Trophoblast cell (in vitro differentiated cells and primary cell): ENCODE results near the gene ARFIP1.

Experiments
- DNase-seq, 2 donors: peaks; one replicate each; pipeline ENCODE4 v3.0.0-alpha.2; 2016
- H2AFZ ChIP-seq: 2 replicates; pipeline ENCODE4 v1.6.1; 2013; ENCODE audit warnings: low read length, moderate library complexity, mild to moderate bottlenecking; ENCODE audit not compliant: insufficient read depth, poor library complexity
- H2AK5ac ChIP-seq: 2 replicates; pipeline ENCODE4 v1.6.1; 2013; ENCODE audit warnings: mild to moderate bottlenecking, low read length
- H2BK120ac ChIP-seq: 2 replicates; pipeline ENCODE4 v1.6.1; 2013; ENCODE audit warnings: low read length, mild to moderate bottlenecking, moderate library complexity; ENCODE audit not compliant: insufficient read depth, poor library complexity
- H2BK12ac ChIP-seq: 2 replicates; pipeline ENCODE4 v1.6.1; 2013; ENCODE audit warnings: mild to moderate bottlenecking, low read length, moderate library complexity
- H2BK5ac ChIP-seq: 2 replicates; pipeline ENCODE4 v1.6.1; 2013; ENCODE audit warnings: low read length, low read depth, moderate library complexity, mild to moderate bottlenecking; ENCODE audit not compliant: poor library complexity
- H3K14ac ChIP-seq: 2 replicates; pipeline ENCODE4 v1.6.1; 2013; ENCODE audit warnings: mild to moderate bottlenecking, low read length
- H3K18ac ChIP-seq: 2 replicates; pipeline ENCODE4 v1.6.1; 2013; ENCODE audit warnings: mild to moderate bottlenecking, low read length
- H3K23ac ChIP-seq: 2 replicates; pipeline ENCODE4 v1.6.1; 2013; ENCODE audit warnings: low read length
- H3K27ac ChIP-seq: 2 replicates; pipeline ENCODE4 v1.5.1; 2013; ENCODE audit warnings: low read depth, mild to moderate bottlenecking, inconsistent platforms, low read length, moderate library complexity
- H3K27me3 ChIP-seq: 2 replicates; pipeline ENCODE4 v1.6.1; 2013; ENCODE audit warnings: inconsistent platforms, mild to moderate bottlenecking, low read length, moderate library complexity; ENCODE audit not compliant: insufficient read depth
- H3K36me3 ChIP-seq, 2 experiments: 1 replicate in 1 of 2; 2 replicates in 1 of 2; pipeline ENCODE4 v1.6.1; 2013; ENCODE audit warnings: low read length in 2 of 2, mild to moderate bottlenecking in 2 of 2, moderate library complexity in 1 of 2; ENCODE audit not compliant: insufficient read depth in 2 of 2, control insufficient read depth in 1 of 2
- H3K4ac ChIP-seq: 2 replicates; pipeline ENCODE4 v1.6.1; 2013; ENCODE audit warnings: low read depth, mild to moderate bottlenecking, low read length, moderate library complexity
- H3K4me1 ChIP-seq, 2 experiments: 1 replicate in 1 of 2; 2 replicates in 1 of 2; pipeline ENCODE4 v1.6.1; 2013; ENCODE audit warnings: low read length in 2 of 2, mild to moderate bottlenecking in 2 of 2, moderate library complexity in 1 of 2; ENCODE audit not compliant: insufficient read depth in 2 of 2, control insufficient read depth in 1 of 2
- H3K4me2 ChIP-seq: 2 replicates; pipeline ENCODE4 v1.6.1; 2013; ENCODE audit warnings: inconsistent platforms, mild to moderate bottlenecking, low read length, moderate library complexity
- H3K4me3 ChIP-seq: 2 replicates; pipeline ENCODE4 v1.5.1; 2013; ENCODE audit warnings: mild to moderate bottlenecking, low read depth, low read length, inconsistent platforms
- H3K79me1 ChIP-seq: one replicate; pipeline ENCODE4 v1.6.1; 2013; ENCODE audit warnings: low read length
- H3K79me2 ChIP-seq: 2 replicates; pipeline ENCODE4 v1.6.1; 2013; ENCODE audit warnings: low read length, mild to moderate bottlenecking; ENCODE audit not compliant: control insufficient read depth, insufficient read depth, poor library complexity
- H3K9ac ChIP-seq: 2 replicates; pipeline ENCODE4 v1.6.1; 2013; ENCODE audit warnings: mild to moderate bottlenecking, low read length
- H3K9me3 ChIP-seq: 2 replicates; pipeline ENCODE4 v1.6.1; 2013; ENCODE audit warnings: low read depth, mild to moderate bottlenecking, control low read depth, inconsistent platforms, low read length; ENCODE audit not compliant: insufficient read depth
- H4K12ac ChIP-seq: 2 replicates; pipeline ENCODE4 v1.6.1; 2013; ENCODE audit warnings: low read depth, mild to moderate bottlenecking, low read length, moderate library complexity
- H4K8ac ChIP-seq: 2 replicates; pipeline ENCODE4 v1.6.1; 2013; ENCODE audit warnings: low read depth, mild to moderate bottlenecking, low read length, moderate library complexity
- H4K91ac ChIP-seq: one replicate; pipeline ENCODE4 v1.6.1; 2013; ENCODE audit warnings: low read depth, mild to moderate bottlenecking, low read length, moderate library complexity
- WGBS: extraction: QIAGEN DNeasy Blood & Tissue Kit; methylation state at CpG from one replicate; pipeline ENCODE4 v1.1.7; 2013; ENCODE audit warnings: missing lambda C conversion rate; ENCODE audit not compliant: insufficient read length, insufficient coverage; ENCODE audit errors: extremely low coverage; 5-methylcytosine and 5-hydroxymethylcytosine counted together

The ARFIP1 gene

DNA sequence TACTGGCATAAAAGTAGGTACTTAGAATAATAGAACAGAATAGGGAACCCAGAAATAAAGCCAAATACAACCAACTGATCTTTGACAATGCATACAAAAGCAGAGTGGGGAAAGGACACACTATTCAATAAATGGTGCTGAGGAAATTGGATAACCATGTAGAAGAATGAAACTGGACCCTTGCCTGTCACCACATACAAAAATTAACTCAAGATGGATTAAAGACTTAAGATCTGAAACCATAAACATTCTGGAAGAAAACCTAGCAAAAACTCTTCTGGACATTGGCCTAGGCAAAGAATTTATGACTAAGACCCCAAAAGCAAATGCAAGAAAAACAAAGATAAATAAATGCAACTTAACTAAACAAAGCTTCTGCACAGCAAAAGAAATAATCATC, 45.6 kb downstream of the ARFIP1 start:
- Histone ChIP-seq H3K14ac (no peak overlapping the region), H3K36me3 (peaks cover 0 to 3% of the 10 kb centered on the region in 2 experiments), H2BK5ac (no peak overlapping the region), H3K4me1 (no peaks in the 10 kb centered on the region), H4K8ac (no peak overlapping the region), H3K4ac (no peak overlapping the region), H3K18ac (no peak overlapping the region), H2AK5ac (no peak overlapping the region), H2BK12ac (no peak overlapping the region), H3K27ac (no peak overlapping the region), H2AFZ (no peak overlapping the region), H3K79me2 (no peaks in the 10 kb centered on the region), H3K4me2 (no peak overlapping the region), H3K9ac (no peak overlapping the region), H3K9me3 (no peaks in the 10 kb centered on the region), H4K91ac (no peak overlapping the region), H3K4me3 (no peak overlapping the region), H3K79me1 (no peaks in the 10 kb centered on the region), H4K12ac (no peak overlapping the region), H3K23ac (no peak overlapping the region), H2BK120ac (no peak overlapping the region), H3K27me3 (no peaks in the 10 kb centered on the region)
- DNase-seq: no peak

- no peaks in the 10 kb centered on the region for H3K4me1 ChIP-seq
- no peaks in the 10 kb centered on the region for H3K27me3 ChIP-seq
- H2BK120ac ChIP-seq: no peak overlapping the region
- H4K12ac ChIP-seq: no peak overlapping the region
- no peak overlapping the region for H3K27ac ChIP-seq
- no peaks in the 10 kb centered on the region for H3K79me2 ChIP-seq
- no peak overlapping the region for H2BK5ac ChIP-seq
- H3K18ac ChIP-seq: no peak overlapping the region
- no peak overlapping the region for H3K4me2 ChIP-seq
- no peak overlapping the region for H4K91ac ChIP-seq
- H3K79me1 ChIP-seq: no peaks in the 10 kb centered on the region
- no peak overlapping the region for H3K4ac ChIP-seq
- H2AK5ac ChIP-seq: no peak overlapping the region
- H2AFZ ChIP-seq: no peak overlapping the region
- no peak overlapping the region for H4K8ac ChIP-seq
- WGBS: no CpG with 5 or more reads among the region's 1 CpG
- peaks cover 0 to 3% of the 10 kb centered on the region in 2 experiments for H3K36me3 ChIP-seq
- H2BK12ac ChIP-seq: no peak overlapping the region
- DNase-seq: peak in 1 of 2 donors; percentile 76
- H3K14ac ChIP-seq: no peak overlapping the region
- no peak overlapping the region for H3K23ac ChIP-seq
- no peak overlapping the region for H3K4me3 ChIP-seq
- no peak overlapping the region for H3K9ac ChIP-seq
- no peaks in the 10 kb centered on the region for H3K9me3 ChIP-seq
Observed at GRCh38 chr4:152828122-152828521, 48.4 kb downstream of the ARFIP1 start.

DNA sequence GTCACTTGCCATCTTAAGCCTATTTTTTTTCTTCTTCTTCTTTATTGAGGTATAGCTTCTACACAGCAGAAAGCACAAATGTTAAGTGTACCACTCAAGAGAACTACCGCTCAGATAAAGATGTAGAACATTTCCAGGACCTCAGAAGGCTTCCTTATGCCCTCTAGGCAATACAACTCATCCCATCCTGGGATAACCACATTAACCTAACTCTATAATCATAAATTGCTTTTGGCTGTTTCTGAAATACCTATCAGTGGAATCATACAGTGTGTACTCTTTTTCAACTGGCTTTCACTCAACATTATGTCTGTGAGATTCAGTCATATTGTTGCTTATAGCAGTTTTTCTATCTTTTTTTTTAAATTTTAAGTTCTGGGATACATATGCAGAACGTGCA, 51.7 kb downstream of the ARFIP1 start:
- no peaks in the 10 kb centered on the region for H3K27me3 ChIP-seq
- no peak for DNase-seq
- no peak overlapping the region for H2AFZ ChIP-seq
- H3K36me3 ChIP-seq: peaks cover 5 to 6% of the 10 kb centered on the region in 2 experiments
- no peak overlapping the region for H2BK120ac ChIP-seq
- H4K91ac ChIP-seq: no peak overlapping the region
- H3K4ac ChIP-seq: no peak overlapping the region
- H2BK12ac ChIP-seq: no peak overlapping the region
- H3K79me2 ChIP-seq: no peaks in the 10 kb centered on the region
- H3K27ac ChIP-seq: no peak overlapping the region
- no peak overlapping the region for H3K4me3 ChIP-seq
- no peaks in the 10 kb centered on the region for H3K79me1 ChIP-seq
- no peak overlapping the region for H3K18ac ChIP-seq
- H4K12ac ChIP-seq: no peak overlapping the region
- no peak overlapping the region for H3K4me2 ChIP-seq
- H3K9me3 ChIP-seq: peaks cover 2% of the 10 kb centered on the region
- no peak overlapping the region for H2AK5ac ChIP-seq
- H3K14ac ChIP-seq: no peak overlapping the region
- no CpG with 5 or more reads among the region's 2 CpGs for WGBS
- no peak overlapping the region for H2BK5ac ChIP-seq
- no peak overlapping the region for H3K23ac ChIP-seq
- H3K4me1 ChIP-seq: no peaks in the 10 kb centered on the region
- H3K9ac ChIP-seq: no peak overlapping the region
- no peak overlapping the region for H4K8ac ChIP-seq

GRCh38 chr4:152836936-152837335, 57.2 kb downstream of the ARFIP1 start:
- Histone ChIP-seq H3K36me3 (peaks cover 2 to 5% of the 10 kb centered on the region in 2 experiments), H3K14ac (no peak overlapping the region), H2AK5ac (no peak overlapping the region), H3K27me3 (no peaks in the 10 kb centered on the region), H2BK5ac (no peak overlapping the region), H2BK120ac (no peak overlapping the region), H3K79me2 (no peaks in the 10 kb centered on the region), H4K12ac (no peak overlapping the region), H3K4me3 (no peak overlapping the region), H3K4ac (no peak overlapping the region), H3K9ac (no peak overlapping the region), H3K9me3 (peaks cover 5% of the 10 kb centered on the region), H3K27ac (no peak overlapping the region), H4K8ac (no peak overlapping the region), H2BK12ac (no peak overlapping the region), H4K91ac (no peak overlapping the region), H3K23ac (no peak overlapping the region), H3K4me2 (no peak overlapping the region), H2AFZ (no peak overlapping the region), H3K79me1 (no peaks in the 10 kb centered on the region), H3K4me1 (no peaks in the 10 kb centered on the region), H3K18ac (no peak overlapping the region)
- no peak for DNase-seq
- no CpG with 5 or more reads among the region's 3 CpGs for WGBS
